22Rv1 (cell line): ENCODE measurements around the gene DKK3.

Experiments
- ZFX ChIP-seq: fragments of 450-650 bp; IDR thresholded peaks from 2 replicates; pipeline ENCODE4 v1.6.1; 2017; ENCODE audit warnings: antibody characterized with exemption, borderline replicate concordance
- TF ChIP-seq, protein P1 (sequence below): fragments of 450-650 bp; IDR thresholded peaks from 2 replicates; pipeline ENCODE4 v1.5.1; 2017; ENCODE audit warnings: mild to moderate bottlenecking

DNA sequence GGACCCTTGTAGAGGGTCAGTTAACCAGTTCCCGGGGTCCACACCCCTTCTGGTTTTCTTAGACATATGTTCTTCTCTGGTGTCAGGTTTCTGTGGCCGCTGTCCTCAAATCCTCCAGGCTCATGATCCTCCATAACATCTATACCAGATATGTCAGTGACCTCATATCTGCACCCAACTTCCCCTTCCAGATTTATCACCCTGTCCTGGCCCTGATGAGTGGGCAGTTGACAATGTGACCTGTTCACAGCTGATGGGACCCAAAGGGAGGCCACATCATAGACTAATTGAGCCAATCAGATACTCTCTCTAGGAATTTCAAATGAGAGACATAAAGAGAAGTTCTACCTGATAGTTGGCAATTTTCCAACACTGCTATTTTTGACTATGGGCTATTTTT is 5.1 kb downstream of the DKK3 start:
- TF ChIP-seq, protein P1, sequence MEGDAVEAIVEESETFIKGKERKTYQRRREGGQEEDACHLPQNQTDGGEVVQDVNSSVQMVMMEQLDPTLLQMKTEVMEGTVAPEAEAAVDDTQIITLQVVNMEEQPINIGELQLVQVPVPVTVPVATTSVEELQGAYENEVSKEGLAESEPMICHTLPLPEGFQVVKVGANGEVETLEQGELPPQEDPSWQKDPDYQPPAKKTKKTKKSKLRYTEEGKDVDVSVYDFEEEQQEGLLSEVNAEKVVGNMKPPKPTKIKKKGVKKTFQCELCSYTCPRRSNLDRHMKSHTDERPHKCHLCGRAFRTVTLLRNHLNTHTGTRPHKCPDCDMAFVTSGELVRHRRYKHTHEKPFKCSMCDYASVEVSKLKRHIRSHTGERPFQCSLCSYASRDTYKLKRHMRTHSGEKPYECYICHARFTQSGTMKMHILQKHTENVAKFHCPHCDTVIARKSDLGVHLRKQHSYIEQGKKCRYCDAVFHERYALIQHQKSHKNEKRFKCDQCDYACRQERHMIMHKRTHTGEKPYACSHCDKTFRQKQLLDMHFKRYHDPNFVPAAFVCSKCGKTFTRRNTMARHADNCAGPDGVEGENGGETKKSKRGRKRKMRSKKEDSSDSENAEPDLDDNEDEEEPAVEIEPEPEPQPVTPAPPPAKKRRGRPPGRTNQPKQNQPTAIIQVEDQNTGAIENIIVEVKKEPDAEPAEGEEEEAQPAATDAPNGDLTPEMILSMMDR, result no peak
- no peak for TF ChIP-seq ZFX
